Stomach smooth muscle (tissue), 2 donors: ENCODE measurements around the gene ESPN.

Source experiments
- H3K27ac ChIP-seq: one replicate; pipeline ENCODE4 v1.7.0; 2013; ENCODE audit warnings: mild to moderate bottlenecking, low read length, inconsistent platforms
- H3K27me3 ChIP-seq, 2 donors: one replicate each; pipeline ENCODE4 v1.7.0; 2013; ENCODE audit warnings: low read length in 2 of 2; ENCODE audit not compliant: insufficient read depth in 2 of 2, control insufficient read depth in 1 of 2
- H3K36me3 ChIP-seq, 2 donors: one replicate each; pipeline ENCODE4 v1.7.0; 2013; ENCODE audit warnings: low read length in 2 of 2; ENCODE audit not compliant: control insufficient read depth in 2 of 2, insufficient read depth in 2 of 2
- H3K4me1 ChIP-seq: one replicate; pipeline ENCODE4 v1.7.0; 2013; ENCODE audit warnings: low read length; ENCODE audit not compliant: control insufficient read depth, insufficient read depth
- H3K4me3 ChIP-seq, 2 donors: one replicate each; pipeline ENCODE4 v1.7.0; 2013; ENCODE audit warnings: low read length in 2 of 2
- H3K9ac ChIP-seq, 2 donors: one replicate each; pipeline ENCODE4 v1.7.0; 2013; ENCODE audit warnings: low read length in 2 of 2, mild to moderate bottlenecking in 1 of 2
- H3K9me3 ChIP-seq, 2 donors: one replicate each; pipeline ENCODE4 v1.7.0; 2013; ENCODE audit warnings: low read length in 2 of 2; ENCODE audit not compliant: control insufficient read depth in 2 of 2
- donor health status: healthy.
- donor health status: Pancreatic carcinoma.

Gene ESPN

DNA sequence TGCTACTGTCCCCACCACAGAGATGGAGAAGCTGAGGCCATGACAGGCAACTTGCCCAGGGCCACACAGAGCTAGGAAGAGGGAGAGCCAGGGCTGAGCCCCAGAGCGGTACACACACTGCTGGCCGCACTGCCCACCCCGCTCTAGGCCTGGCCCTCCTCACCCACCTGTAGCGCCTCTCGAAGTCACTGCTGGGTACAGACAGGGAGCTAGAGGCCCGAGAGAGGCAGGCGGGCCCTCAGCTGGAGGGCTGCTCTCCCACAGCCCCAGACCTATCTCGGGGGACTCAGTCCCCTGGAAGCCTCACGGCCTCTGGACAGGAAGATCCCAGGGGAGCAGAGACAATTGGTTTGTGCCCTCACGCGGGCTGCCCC is 84.2 kb downstream of the ESPN start:
- no peak overlapping the region for H3K9ac ChIP-seq
- H3K4me3 ChIP-seq, result no peak overlapping the region
- no peaks in the 10 kb centered on the region for H3K4me1 ChIP-seq
- no peak overlapping the region for H3K27ac ChIP-seq
- H3K9me3 ChIP-seq, result no peaks in the 10 kb centered on the region
- H3K27me3 ChIP-seq, result peaks cover 0 to 2% of the 10 kb centered on the region in 2 donors
- H3K36me3 ChIP-seq, result no peaks in the 10 kb centered on the region

DNA sequence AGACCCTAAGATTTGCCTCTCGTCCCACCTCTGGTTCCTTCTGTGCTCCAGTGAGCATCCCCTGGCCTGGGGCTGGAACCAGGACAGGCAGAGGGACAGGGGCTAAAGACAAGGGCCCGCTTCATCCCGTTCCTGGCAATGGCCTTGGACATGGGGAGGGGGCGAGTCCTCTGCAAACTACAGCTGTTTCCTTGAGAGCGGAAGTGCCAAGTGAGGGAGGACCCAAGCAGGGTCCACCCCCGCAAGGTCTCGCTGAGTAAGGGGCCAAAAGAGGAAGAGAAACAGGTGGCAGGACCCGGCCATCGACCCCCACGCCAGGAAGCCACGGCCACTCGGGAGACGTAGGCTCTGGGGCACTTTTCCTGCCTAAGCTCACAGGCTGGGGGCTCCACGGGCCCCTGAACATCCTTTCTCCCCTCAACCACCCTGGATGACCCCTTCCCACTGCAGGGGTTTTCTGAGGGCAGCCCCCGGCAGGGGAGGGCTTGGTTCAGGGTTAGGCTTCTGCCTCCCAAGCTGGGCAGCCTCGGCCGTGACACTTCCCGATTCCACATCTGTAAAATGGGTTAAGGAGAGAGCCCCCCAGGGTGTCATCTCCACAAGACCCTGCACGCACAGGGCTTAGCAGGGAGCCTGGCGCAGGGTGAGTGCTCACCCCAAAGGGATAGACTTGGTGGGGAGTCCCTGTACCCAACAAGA is 84.8 kb downstream of the ESPN start:
- H3K4me1 ChIP-seq, result no peaks in the 10 kb centered on the region
- H3K9me3 ChIP-seq, result no peaks in the 10 kb centered on the region
- H3K36me3 ChIP-seq, result no peaks in the 10 kb centered on the region
- no peak overlapping the region for H3K9ac ChIP-seq
- H3K27me3 ChIP-seq, result peaks cover 0 to 2% of the 10 kb centered on the region in 2 donors
- H3K4me3 ChIP-seq, result no peak overlapping the region
- no peak overlapping the region for H3K27ac ChIP-seq

DNA sequence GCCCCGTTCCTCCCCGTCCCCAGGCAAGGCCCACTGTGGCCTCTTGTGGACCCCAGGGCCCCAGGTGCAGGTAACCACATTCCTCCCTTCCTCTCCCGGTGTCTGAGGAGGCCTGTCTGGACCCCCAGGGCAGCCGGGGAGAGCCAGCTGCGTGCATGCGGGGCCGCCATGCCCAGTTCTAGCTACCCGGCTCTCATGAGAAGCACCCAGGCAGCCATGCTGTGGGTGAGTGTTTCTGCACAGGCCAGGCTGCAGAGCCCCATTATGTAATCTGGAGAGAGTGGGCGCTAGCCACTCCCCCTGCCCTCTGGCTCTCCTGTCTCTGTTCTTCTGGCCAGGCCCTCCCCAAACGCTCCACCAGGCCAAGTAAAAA is 85.3 kb downstream of the ESPN start:
- no peak overlapping the region for H3K9ac ChIP-seq
- H3K27ac ChIP-seq, result no peak overlapping the region
- H3K27me3 ChIP-seq, result peaks cover 0 to 2% of the 10 kb centered on the region in 2 donors
- H3K9me3 ChIP-seq, result no peaks in the 10 kb centered on the region
- H3K4me3 ChIP-seq, result no peak overlapping the region
- H3K36me3 ChIP-seq, result no peaks in the 10 kb centered on the region
- H3K4me1 ChIP-seq, result no peaks in the 10 kb centered on the region

DNA sequence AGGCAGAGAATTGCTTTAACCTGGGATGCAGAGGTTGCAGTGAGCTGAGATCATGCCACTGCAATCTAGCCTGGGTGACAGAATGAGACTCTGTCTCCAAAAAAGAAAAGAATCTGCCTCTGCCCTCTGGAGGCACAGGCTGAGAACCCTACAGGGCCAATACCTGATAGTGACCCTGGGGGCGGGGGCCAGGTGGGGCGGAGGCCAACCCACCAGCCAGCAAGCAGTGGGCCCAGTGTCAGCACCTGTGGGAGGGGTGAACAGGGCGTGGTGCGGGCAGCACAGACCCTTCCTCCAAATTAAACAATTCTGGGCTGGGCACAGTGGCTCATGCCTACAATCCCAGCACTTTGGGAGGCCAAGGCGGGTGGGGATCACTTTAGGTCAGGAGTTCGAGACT is 85.9 kb downstream of the ESPN start:
- Histone ChIP-seq H3K4me3 (no peak overlapping the region), H3K27ac (no peak overlapping the region), H3K36me3 (no peaks in the 10 kb centered on the region), H3K4me1 (no peaks in the 10 kb centered on the region), H3K27me3 (peaks cover 0 to 2% of the 10 kb centered on the region in 2 donors), H3K9me3 (no peaks in the 10 kb centered on the region), H3K9ac (no peak overlapping the region)
